ENCODE measurements around the gene SEBOX.
A peak's percentile ranks its signal among the peaks of the same experiment; 100 is the strongest.

SEBOX gene

GRCh38 chr17:28364665-28365363 is at the start of gene SEBOX:
Gene SEBOX, minus strand, starts transcription at chr17:28365199. Its CDS starts 48 bp downstream, at chr17:28365151.
- DNase-seq, result no peak

DNA sequence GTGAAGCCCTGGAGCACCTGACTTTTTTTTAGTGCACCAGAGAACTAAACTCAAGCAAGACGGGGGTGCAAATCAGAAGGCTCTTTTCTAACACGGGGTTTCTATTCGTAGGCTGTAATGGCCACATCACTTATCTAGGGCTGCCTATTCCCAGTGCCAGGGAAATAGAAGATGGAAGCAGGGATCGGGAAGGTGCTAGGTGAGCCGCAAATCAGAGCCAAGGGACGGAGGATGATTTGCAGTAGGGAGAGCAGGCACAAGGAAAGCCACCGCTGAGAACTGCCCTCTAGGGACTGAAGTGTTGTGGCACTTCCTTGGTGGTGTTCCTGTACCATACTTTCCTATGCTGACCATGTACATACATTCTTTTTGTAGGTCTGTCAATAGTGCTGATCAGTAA is 48.8 kb upstream of the SEBOX start:
- no peak for DNase-seq

DNA sequence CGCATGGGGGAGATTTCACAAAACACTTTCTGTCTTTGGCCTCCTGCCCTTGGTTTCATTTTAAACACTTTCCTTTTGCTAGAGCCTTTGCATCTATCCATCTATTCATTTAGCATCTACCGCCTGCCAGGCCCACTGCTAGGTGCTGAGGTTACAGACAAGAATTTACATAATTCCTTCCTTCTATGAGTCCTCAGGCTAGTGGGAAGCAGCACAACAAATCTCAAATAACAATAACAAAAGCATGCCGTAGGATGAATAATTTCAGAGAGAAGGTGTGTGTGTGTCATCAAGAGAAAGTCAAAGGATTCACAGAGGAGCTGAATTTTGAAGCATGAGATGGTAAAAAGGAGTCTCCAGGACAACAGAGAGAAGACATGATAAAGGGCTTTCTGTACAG is 47.1 kb upstream of the SEBOX start:
- no peak for DNase-seq

DNA sequence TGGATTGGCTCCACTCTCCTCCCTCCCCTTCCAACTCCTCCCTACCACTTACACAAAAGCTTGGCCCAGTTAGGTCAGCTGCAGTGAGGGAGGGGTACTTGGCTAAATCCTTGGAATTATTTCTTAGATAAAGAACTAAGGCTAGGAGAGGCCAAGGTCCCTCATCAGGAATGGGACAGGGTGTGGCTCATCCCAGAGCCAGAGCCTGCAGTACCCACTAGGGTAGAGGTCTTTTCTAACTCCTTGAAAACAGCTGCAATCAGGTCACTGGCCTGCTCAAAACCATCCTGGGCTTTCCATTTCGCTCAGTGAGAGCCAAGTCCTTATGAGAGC is 42.9 kb upstream of the SEBOX start:
- DNase-seq, result no peak

DNA sequence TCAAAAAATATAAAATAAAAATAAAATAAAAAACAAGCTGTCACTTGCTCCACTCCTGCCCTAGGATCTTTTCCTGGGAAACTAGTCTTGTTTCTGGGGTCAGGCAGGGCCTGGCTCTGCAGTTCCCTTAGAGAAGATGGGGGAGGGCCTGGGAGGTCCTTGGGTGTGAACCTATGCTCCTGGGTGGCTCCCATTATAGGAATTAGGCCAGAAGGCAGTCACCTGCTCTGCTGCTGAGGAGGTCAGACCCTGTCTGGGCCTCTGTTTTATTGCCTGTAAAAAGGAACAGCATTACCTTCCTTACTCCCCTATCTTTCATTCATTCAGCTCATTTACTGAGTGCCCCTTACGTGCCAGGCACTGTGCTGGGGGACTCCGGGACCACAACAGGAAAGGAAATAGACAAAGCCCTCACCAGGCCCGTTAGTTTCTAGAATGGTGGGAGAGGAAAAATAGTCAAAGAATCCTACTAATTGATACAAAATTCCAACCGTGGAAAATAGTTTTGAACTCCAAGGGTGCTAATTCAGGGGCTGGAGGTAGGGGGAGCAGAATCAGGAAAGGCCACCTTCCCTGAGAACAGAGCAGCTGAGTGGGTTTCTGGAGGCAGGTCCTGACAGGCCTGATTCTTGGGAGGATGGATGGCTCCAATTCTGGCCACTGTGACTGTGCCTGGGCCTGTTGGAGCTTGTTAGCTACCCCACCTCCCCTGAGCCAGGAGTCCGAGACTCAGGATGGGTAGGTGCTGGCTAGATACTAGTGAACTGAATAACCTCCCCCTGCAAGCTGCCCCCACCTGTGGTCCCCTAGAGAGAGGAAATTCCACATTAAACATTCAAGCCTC is 42.4 kb upstream of the SEBOX start:
- peak; percentile 95 for DNase-seq

- DNase-seq, result peak; percentile 54
Observed at GRCh38 chr17:28406473-28406814, 41.4 kb upstream of the SEBOX start.

- peak; percentile 56 for DNase-seq
Observed at GRCh38 chr17:28405632-28406472, 40.9 kb upstream of the SEBOX start, which contains the start of gene SLC46A1. Gene SLC46A1, minus strand, starts transcription at chr17:28406212. Its CDS starts 98 bp downstream, at chr17:28406114.

DNA sequence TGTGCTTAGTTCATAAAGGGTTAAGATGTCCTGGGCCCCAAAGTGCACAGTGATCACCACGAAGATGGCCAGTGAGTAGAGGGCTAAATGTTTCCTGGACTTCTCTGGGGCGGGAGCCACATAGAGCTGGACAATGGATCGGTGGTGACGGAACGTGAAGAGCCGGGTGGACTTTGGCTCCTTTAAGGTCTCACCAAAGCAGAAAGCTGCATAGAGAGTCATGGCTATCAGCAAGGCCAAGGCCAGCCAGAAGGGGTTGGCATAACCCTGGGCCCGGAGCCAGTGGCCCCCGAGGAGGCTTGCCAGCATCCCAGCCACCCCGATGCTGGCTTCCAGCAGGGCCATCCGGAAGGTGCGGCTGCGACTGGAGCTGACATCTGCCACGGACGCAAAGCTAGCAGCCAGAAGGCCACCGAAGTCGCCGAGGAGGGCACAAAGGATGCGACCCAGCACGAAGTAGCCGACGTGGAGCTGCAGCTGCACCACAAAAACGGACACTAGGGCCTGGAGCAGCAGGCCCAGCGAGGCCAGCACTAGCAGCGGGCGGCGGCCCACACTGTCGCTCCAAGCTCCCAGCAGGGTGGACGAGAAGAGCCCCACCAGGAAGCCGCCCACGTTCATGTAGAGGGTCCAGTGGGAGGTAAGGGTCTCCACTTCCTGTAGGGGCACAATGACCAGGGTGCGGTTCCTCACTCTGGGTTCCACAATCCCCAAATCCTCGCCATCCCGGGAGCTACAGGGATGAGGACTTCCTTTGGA is 40.0 kb upstream of the SEBOX start:
- no peak for DNase-seq

DNA sequence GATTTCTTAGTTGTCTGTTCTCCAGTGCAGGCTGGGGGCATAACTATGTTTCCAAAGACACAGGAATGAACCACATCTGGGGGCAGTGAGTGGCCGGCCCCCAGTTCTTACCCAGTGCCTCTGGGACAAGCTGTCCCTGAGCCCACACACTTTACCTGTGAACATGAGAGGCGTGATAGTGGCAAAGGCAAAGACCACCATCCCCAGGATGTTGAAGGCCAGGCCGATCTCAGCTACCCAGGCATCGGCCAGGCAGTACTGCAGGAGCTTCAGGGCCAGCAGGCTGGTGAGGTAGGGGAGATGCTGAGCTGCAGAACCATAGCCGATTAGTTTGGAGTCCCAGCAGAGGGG is 39.4 kb upstream of the SEBOX start:
- no peak for DNase-seq

DNA sequence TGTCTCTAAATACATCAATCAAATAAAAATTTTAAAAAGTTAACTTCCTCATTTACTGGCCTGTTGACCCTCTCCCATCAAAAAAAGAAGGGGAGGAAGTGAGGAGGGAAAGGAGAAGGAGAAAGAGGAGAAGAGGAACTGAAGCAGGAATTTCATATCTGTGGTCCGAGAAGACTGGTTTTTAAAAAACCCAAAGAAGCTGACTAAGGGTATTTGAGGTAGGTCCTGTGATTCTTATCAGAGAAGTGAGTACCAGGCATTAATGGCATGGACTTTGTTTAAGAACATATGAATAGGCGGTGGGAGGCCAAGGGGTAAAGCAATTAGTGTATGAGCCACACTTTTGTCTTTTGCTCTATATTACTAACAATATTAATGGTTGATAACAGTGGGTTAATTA is 39.0 kb upstream of the SEBOX start:
- no peak for DNase-seq

GRCh38 chr17:28402844-28403243 is 37.8 kb upstream of the SEBOX start:
- DNase-seq, result no peak

- DNase-seq, result no peak
Observed at GRCh38 chr17:28402224-28402630, 37.2 kb upstream of the SEBOX start.

DNA sequence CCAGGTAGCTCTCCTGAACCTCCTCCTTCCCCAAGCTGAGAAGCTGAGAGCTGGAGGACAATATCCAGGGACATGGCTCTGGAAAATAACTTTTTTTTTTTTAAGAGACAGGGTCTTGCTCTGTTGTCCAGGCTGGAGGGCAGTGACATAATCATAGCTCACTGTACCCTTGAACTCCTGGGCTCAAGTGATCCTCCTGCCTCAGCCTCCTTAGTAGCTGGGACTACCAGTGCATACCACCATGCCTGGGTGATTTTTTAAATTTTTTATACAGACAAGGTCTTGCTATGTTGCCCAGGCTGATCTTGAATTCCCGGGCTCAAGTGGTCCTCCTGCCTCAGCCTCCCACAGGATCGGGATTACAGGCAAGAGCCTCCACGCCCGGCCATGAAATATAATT is 34.8 kb upstream of the SEBOX start:
- DNase-seq, result no peak

DNA sequence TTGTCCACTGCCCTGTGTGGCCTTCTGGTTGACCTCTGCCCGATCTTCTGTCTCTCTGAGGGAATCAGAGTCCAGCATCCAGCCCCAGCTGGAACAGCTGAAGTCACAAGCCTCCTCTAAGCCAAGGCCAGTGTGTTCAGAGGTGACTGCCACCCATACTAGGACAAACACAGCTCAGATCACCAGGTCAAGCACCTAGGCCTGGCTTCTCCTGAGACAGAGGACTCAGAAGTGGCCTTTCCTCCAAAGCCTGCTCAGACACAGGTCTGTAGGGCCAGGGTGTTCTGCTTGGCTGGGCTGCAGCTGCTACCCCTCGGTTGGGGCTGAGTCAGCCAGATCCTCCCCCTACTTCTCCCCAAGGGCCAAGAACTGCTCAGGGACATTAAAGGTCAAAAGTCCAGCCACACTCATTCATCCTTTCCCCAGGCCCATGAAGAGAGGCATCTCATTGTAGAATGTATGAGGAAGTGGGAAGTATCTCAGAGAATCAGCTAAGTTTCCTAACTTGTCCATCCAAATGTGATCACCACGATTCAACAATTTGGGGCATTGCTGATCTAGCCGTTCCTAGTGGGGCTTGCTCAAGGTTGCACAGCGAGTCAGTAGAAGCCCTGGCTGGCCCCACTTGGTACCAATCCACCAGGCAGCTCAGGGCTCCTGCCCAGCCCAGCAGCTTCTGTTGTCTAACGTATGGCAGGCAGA is 33.4 kb upstream of the SEBOX start:
- no peak for DNase-seq

DNA sequence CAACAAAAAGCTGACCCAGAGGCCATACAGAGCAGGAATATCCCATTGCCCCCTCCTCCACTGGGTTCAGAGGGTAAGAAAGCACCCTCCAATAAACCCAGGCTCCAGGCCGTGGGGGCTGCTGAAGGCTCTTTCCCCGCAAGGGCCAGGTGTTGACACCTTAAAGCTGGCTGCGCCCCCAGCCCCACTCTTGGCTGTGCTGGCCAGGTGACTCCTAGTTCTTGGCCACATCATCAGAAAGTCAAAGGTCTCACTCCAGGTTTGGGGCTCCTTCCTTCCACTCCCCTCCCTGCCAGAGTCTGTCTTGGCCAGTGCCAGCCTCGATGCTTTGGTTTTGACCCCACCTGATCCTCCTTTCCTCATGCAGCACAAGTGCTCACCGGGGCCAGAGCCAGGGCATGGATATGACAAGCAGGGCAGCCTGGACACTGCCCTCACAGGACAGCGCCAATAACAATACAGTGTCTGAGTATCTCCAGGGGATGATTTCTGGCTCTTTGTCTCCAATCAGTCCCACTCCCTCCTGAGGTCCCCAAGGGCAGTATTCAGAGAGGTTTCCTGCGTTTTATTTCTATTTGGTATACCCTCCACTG is 32.8 kb upstream of the SEBOX start:
- DNase-seq, result no peak

DNA sequence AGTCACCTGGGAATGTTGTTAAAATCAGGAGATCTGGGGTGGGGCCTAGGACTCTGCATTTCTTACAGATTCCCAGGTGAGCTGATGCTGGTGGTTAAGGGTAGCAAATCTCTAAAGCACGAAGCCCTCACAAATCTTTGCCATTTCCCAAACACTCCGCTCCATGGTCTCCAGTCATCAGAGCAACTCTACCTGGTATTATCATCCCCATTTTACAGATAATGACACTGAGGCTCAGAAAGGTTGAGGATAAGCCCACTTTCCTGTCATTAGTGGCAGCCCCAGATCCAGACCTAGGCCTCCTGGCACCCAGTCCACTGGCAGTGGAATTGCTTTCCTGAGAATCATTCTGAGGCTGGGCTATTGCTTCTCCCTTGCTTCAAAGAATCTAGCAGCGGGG is 32.3 kb upstream of the SEBOX start:
- DNase-seq, result no peak

- DNase-seq, result no peak
Observed at GRCh38 chr17:28396635-28397239, 31.7 kb upstream of the SEBOX start.

DNA sequence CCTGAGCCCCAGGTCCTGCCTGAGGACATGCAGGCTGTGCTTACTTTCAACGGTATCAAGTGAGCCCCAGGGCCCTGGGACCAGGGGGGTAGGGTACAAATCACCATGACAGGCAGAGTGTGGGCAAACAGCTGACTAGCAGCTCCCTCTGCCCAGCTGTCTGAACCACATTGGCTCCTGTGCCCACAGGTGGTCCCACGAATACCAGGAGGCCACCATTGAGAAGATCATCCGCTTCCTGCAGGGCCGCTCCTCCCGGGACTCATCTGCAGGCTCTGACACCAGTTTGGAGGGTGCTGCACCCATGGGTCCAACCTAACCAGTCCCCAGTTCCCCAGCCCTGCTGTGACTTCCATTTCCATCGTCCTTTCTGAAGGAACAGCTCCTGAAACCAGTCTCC is 31.0 kb upstream of the SEBOX start:
- DNase-seq, result no peak

- no peak for DNase-seq
Observed at GRCh38 chr17:28395426-28395825, 30.4 kb upstream of the SEBOX start.

DNA sequence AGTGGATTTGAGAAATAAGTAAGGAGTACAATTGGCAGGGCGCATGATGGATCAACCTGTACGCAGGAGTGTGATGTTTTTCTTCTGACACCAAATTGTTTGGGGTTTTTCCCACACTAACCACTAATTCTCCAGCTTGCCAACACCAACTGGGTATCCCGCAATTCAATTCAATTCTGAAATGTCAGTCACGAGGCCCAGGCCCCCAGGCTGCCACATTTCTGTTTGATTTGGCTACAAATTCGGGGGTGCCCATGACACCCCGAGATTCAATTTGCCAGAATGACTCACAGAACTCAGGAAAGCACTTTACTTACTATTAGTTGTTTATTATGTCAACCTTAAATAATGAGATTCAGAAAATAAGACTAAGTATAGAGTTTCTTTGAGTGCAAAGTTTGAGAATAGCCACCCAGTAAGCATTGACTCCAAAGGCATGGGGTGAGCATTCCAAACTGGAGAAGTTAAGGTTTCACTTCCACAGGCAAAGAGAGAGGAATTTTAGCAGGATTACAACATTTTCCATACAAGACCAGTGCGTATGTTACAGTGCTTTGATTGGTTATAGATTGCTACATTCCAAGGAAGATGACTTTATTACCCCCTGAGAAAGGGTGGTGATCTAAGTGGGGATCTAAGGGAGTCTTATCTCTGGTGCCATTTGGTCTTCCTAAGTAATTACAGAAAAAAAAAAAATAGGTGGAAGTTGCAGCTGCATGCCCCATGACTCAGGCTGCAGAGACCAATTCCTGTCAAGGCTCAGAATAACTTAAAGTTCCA is 29.5 kb upstream of the SEBOX start:
- DNase-seq, result no peak

DNA sequence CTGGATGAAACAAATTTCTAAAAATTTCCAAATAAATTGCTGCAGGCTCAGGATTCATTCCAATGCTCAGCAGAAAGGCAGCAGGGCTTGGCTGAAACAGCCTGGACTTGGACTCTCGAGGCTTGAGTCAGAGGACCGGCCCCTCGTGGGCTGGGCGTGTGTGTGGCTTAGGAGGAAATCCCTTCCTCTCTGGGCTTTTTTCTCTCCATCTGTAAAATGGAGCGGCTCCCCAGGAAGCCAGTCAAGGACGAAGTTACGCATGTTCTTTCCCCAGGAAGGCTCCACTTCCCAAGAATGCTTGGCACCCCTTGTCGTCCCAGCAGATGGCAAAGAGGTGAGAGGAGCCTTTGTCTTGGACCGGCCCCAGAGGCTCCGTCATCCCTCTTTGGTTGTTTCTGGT is 27.5 kb upstream of the SEBOX start:
- DNase-seq, result no peak
